ENCODE data around the gene YBEY.

The YBEY gene

GRCh38 chr21:46346296-46347202 lies 60.4 kb downstream of the YBEY start:
- H3K4me3 ChIP-seq (ENCODE audit: low read length): no peak overlapping the region
- no peak for TF ChIP-seq ZNF274 (IDR thresholded peaks at IDR 0.05; ENCODE audit: low read depth, low read length)

- no peak overlapping the region for H3K4me3 ChIP-seq (ENCODE audit: low read length)
- TF ChIP-seq ZNF274 (IDR thresholded peaks at IDR 0.05; ENCODE audit: low read depth, low read length): no peak
Measured at GRCh38 chr21:46347203-46347550, 61.0 kb downstream of the YBEY start.

Data from GM08714 (cell line).